Iris pigment epithelial cell (primary cell): ENCODE measurements around the gene TMEM164.

Source experiments
- DNase-seq: peaks from one replicate; pipeline ENCODE4 v3.0.0-alpha.2; 2011; ENCODE audit warnings: low read depth

Gene TMEM164

GRCh38 chrX:110210417-110211139, 207.7 kb downstream of the TMEM164 start:
- DNase-seq = peak; percentile 81

GRCh38 chrX:110211340-110211739, 208.4 kb downstream of the TMEM164 start:
- DNase-seq = no peak

GRCh38 chrX:110212299-110212698, 209.4 kb downstream of the TMEM164 start:
- no peak for DNase-seq

- no peak for DNase-seq
Measured at GRCh38 chrX:110213183-110213582, 210.3 kb downstream of the TMEM164 start.

GRCh38 chrX:110214684-110215083, 211.8 kb downstream of the TMEM164 start:
- no peak for DNase-seq

GRCh38 chrX:110215411-110215810, 212.5 kb downstream of the TMEM164 start:
- no peak for DNase-seq

- no peak for DNase-seq
Measured at GRCh38 chrX:110216027-110216426, 213.1 kb downstream of the TMEM164 start.

- peak; percentile 81 for DNase-seq
Measured at GRCh38 chrX:110218591-110218990, 215.7 kb downstream of the TMEM164 start.

- DNase-seq = peak; percentile 51
Measured at GRCh38 chrX:110219920-110220319, 217.0 kb downstream of the TMEM164 start.

GRCh38 chrX:110222497-110223257, 219.8 kb downstream of the TMEM164 start:
- no peak for DNase-seq

- no peak for DNase-seq
Measured at GRCh38 chrX:110224926-110225617, 222.2 kb downstream of the TMEM164 start.

GRCh38 chrX:110226931-110227330, 224.0 kb downstream of the TMEM164 start:
- no peak for DNase-seq
